SK-N-SH (cell line): ENCODE data around the gene PLSCR2. TPM values are rescaled to one million over a fixed set of nuclear protein-coding genes. Genes with fewer than 3 reads are reported as not detected.
"Not testable (repeated sequence)": the region's sequence is repeated elsewhere in the genome, so short reads cannot be mapped to it uniquely, and the experiment has no call there.

Experiments
- CTCF ChIA-PET: fragments of 300-600, 350-600 bp; formaldehyde crosslinking; extraction: SDS; loops from one replicate; lab custom pipeline; 2021; lab: Yijun Ruan, JAX
- POLR2A ChIA-PET: fragments of 350-600 bp; sonication (Branson Sonifier 250); formaldehyde crosslinking; extraction: SDS; loops from one replicate; lab custom pipeline; 2020; ENCODE audit warnings: antibody characterized with exemption, inconsistent platforms; lab: Yijun Ruan, JAX
- DNase-seq: peaks from one replicate; pipeline ENCODE4 v3.0.0; 2012
- H2AFZ ChIP-seq: fragments of 200-600 bp; sonication (generic); 2 replicates; pipeline ENCODE4 v1.8.1; 2016; ENCODE audit warnings: antibody characterized with exemption, mild to moderate bottlenecking, low read depth
- H3F3A ChIP-seq: fragments of 200-600 bp; sonication (generic); replicated peaks from 2 replicates; pipeline ENCODE3; 2016; ENCODE audit warnings: antibody characterized with exemption, mild to moderate bottlenecking; ENCODE audit not compliant: insufficient read depth
- H3K27ac ChIP-seq, 2 experiments: fragments of 200-500 bp in 1 of 2; fragments of 200-600 bp in 1 of 2; sonication (Bioruptor generic) in 1 of 2; sonication (generic), shearing (Covaris generic) in 1 of 2; 2 replicates each; pipeline versions ENCODE4 v1.5.1 to v1.6.1; 2014 to 2016; ENCODE audit warnings: low read depth in 2 of 2, inconsistent platforms in 1 of 2, low read length in 1 of 2, mild to moderate bottlenecking in 1 of 2, mixed read lengths in 1 of 2
- H3K27me3 ChIP-seq: fragments of 200-600 bp; sonication (generic), shearing (Covaris generic); 2 replicates; pipeline ENCODE4 v1.6.1; 2016; ENCODE audit warnings: mixed run types; ENCODE audit not compliant: insufficient read depth
- H3K36me3 ChIP-seq, 2 experiments: fragments of 200-500 bp in 1 of 2; fragments of 200-600 bp in 1 of 2; sonication (Bioruptor generic) in 1 of 2; sonication (generic) in 1 of 2; replicated peaks in 1 of 2; 2 replicates each; pipeline versions ENCODE3 to v1.5.1; 2014 to 2016; ENCODE audit warnings: low read length in 1 of 2, mild to moderate bottlenecking in 1 of 2; ENCODE audit not compliant: insufficient read depth in 2 of 2, control insufficient read depth in 1 of 2
- H3K4me1 ChIP-seq, 2 experiments: fragments of 200-500 bp in 1 of 2; fragments of 200-600 bp in 1 of 2; sonication (Bioruptor generic) in 1 of 2; sonication (generic), shearing (Covaris generic) in 1 of 2; 2 replicates each; pipeline versions ENCODE4 v1.5.1 to v1.6.1; 2014 to 2016; ENCODE audit warnings: low read depth in 1 of 2, low read length in 1 of 2, mixed run types in 1 of 2; ENCODE audit not compliant: insufficient read depth in 2 of 2, control insufficient read depth in 1 of 2
- H3K4me2 ChIP-seq: fragments of 200-600 bp; sonication (generic), shearing (Covaris generic); 2 replicates; pipeline ENCODE4 v1.6.1; 2017; ENCODE audit warnings: mixed run types
- H3K4me3 ChIP-seq, 2 experiments: fragments of 200-500 bp in 1 of 2; fragments of 200-600 bp in 1 of 2; sonication (Bioruptor generic) in 1 of 2; sonication (generic), shearing (Covaris generic) in 1 of 2; 2 replicates each; pipeline versions ENCODE4 v1.5.1 to v1.8.1; 2014 to 2016; ENCODE audit warnings: low read depth in 2 of 2, inconsistent platforms in 1 of 2, low read length in 1 of 2, mild to moderate bottlenecking in 1 of 2, mixed read lengths in 1 of 2, moderate library complexity in 1 of 2
- H3K79me2 ChIP-seq: fragments of 200-600 bp; sonication (generic); 2 replicates; pipeline ENCODE4 v1.8.1; 2017; ENCODE audit warnings: mild to moderate bottlenecking; ENCODE audit not compliant: insufficient read depth
- H3K9ac ChIP-seq: fragments of 200-600 bp; sonication (generic); 2 replicates; pipeline ENCODE4 v1.6.1; 2017; ENCODE audit warnings: mixed run types
- H3K9me2 ChIP-seq: fragments of 200-600 bp; sonication (generic); 2 replicates; pipeline ENCODE4 v1.6.1; 2017; ENCODE audit warnings: mixed run types
- H3K9me3 ChIP-seq: fragments of 200-600 bp; sonication (generic); 2 replicates; pipeline ENCODE4 v1.6.1; 2017; ENCODE audit warnings: mixed run types, mild to moderate bottlenecking, moderate library complexity
- H4K20me1 ChIP-seq: fragments of 200-600 bp; sonication (generic); 2 replicates; pipeline ENCODE4 v1.6.1; 2017; ENCODE audit warnings: mild to moderate bottlenecking, mixed run types; ENCODE audit not compliant: insufficient read depth
- WGBS: methylation state at CpG from one replicate; pipeline ENCODE4 v1.1.6; 2017; ENCODE audit warnings: low lambda C conversion rate; 5-methylcytosine and 5-hydroxymethylcytosine counted together
- polyA plus RNA-seq, 3 experiments: library from polyadenylated mRNA; depleted of rRNA; stranded (reverse); fragments of >200 nt; gene quantifications; 2 replicates each; pipeline ENCODE4 v1.2.3, GENCODE V29; 2012
- TF ChIP-seq, protein P1 (sequence below): IDR thresholded peaks from 2 replicates; pipeline ENCODE4 v1.4.0; 2012; ENCODE audit warnings: low read depth, borderline replicate concordance
- TF ChIP-seq, protein P2 (sequence below): fragments of 200-600 bp; sonication (generic); IDR thresholded peaks from 2 replicates; pipeline ENCODE4 v1.6.1; 2017; ENCODE audit warnings: antibody characterized with exemption, mild to moderate bottlenecking, moderate library complexity

The PLSCR2 gene
- polyA plus RNA-seq, 1 of the 3 experiments (the other 2 are of a cell fraction): not detected

GRCh38 chr3:146499701-146500100 is 30.3 kb upstream of the PLSCR2 start (continued):
- TF ChIP-seq, protein P1, sequence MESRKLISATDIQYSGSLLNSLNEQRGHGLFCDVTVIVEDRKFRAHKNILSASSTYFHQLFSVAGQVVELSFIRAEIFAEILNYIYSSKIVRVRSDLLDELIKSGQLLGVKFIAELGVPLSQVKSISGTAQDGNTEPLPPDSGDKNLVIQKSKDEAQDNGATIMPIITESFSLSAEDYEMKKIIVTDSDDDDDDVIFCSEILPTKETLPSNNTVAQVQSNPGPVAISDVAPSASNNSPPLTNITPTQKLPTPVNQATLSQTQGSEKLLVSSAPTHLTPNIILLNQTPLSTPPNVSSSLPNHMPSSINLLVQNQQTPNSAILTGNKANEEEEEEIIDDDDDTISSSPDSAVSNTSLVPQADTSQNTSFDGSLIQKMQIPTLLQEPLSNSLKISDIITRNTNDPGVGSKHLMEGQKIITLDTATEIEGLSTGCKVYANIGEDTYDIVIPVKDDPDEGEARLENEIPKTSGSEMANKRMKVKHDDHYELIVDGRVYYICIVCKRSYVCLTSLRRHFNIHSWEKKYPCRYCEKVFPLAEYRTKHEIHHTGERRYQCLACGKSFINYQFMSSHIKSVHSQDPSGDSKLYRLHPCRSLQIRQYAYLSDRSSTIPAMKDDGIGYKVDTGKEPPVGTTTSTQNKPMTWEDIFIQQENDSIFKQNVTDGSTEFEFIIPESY: no peak
- TF ChIP-seq, all 33 proteins: peak for 0

DNA sequence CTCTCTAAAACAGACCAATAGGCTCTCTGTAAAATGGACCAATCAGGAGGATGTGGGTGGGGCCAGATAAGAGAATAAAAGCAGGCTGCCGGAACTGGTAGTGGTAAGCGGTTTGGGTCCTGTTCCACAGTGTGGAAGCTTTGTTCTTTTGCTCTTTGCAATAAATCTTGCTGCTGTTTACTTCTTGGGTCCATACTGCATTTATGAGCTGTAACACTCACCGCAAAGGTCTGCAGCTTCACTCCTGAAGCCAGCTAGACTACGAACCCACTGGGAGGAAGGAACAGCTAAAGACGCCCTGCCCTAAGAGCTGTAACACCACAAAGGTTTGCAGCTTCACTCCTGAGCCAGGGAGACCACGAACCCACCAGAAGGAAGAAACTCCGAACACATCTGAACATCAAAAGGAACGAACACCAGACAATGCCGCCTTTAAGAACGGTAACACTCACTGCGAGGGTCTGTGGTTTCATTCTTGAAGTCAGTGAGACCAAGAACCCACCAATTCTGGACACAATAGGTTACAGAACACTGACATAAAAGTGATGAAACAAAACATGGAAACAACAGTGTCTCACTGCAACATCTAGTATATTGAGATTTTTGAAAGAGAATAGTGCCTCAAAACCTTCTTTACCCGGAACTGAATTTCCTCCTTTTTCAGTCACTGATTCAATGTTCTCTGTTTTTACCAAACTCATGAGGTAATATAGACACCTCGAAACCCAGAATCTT is 28.8 kb upstream of the PLSCR2 start:
- Histone ChIP-seq H3K27ac (no peak overlapping the region), H3K9me2 (no peaks in the 10 kb centered on the region), H3K4me3 (no peak overlapping the region), H3K4me1 (0 out of 4 replicates have a peak, but pooled peaks cover 0 to 6% of the 10 kb centered on the region in 2 experiments), H3K9me3 (no peaks in the 10 kb centered on the region), H2AFZ (no peak overlapping the region), H4K20me1 (no peaks in the 10 kb centered on the region), H3F3A (peaks cover 4% of the 10 kb centered on the region), H3K4me2 (no peak overlapping the region), H3K79me2 (no peaks in the 10 kb centered on the region), H3K9ac (no peak overlapping the region), H3K36me3 (no peaks in the 10 kb centered on the region), H3K27me3 (no peaks in the 10 kb centered on the region)
- 60% methylated on average over 13 of the region's 13 CpGs for WGBS
- no peak for DNase-seq
- TF ChIP-seq, protein P2, sequence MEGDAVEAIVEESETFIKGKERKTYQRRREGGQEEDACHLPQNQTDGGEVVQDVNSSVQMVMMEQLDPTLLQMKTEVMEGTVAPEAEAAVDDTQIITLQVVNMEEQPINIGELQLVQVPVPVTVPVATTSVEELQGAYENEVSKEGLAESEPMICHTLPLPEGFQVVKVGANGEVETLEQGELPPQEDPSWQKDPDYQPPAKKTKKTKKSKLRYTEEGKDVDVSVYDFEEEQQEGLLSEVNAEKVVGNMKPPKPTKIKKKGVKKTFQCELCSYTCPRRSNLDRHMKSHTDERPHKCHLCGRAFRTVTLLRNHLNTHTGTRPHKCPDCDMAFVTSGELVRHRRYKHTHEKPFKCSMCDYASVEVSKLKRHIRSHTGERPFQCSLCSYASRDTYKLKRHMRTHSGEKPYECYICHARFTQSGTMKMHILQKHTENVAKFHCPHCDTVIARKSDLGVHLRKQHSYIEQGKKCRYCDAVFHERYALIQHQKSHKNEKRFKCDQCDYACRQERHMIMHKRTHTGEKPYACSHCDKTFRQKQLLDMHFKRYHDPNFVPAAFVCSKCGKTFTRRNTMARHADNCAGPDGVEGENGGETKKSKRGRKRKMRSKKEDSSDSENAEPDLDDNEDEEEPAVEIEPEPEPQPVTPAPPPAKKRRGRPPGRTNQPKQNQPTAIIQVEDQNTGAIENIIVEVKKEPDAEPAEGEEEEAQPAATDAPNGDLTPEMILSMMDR: no peak
- ChIA-PET CTCF (no interaction called here), POLR2A (no interaction called here)

- POLR2A ChIA-PET, H3K27ac ChIP-seq, H3K36me3 ChIP-seq, H3K9ac ChIP-seq, H3K9me3 ChIP-seq, H3K4me3 ChIP-seq, H3K4me2 ChIP-seq, H4K20me1 ChIP-seq, H2AFZ ChIP-seq, H3K79me2 ChIP-seq, H3F3A ChIP-seq, CTCF ChIA-PET, H3K4me1 ChIP-seq, H3K27me3 ChIP-seq, DNase-seq, H3K9me2 ChIP-seq: not testable (repeated sequence)
- 73% methylated on average over 3 of the region's 28 CpGs for WGBS
Measured at GRCh38 chr3:146497145-146497843, 27.9 kb upstream of the PLSCR2 start.
